Measurements from ENCODE around the gene SCARB1.

GRCh38 chr12:124829708-124830304, 33.9 kb downstream of the SCARB1 start:
- TF ChIP-seq CTCF (IDR thresholded peaks at IDR 0.05) (no peak), ZFX (IDR thresholded peaks at IDR 0.05; ENCODE audit: borderline replicate concordance) (no peak)

Measured in 22Rv1 (cell line).